GM12878 (cell line): ENCODE results near the gene MGAT3. TPM values are rescaled to one million over a fixed set of nuclear protein-coding genes. Genes with fewer than 3 reads are reported as not detected.

ENCODE experiments used
- ASH2L ChIP-seq: fragments of 300-600, 200-600 bp; sonication (generic); IDR thresholded peaks from 2 replicates; pipeline ENCODE4 v1.6.1; 2017; ENCODE audit warnings: low read depth, mild to moderate bottlenecking, borderline replicate concordance
- ATF3 ChIP-seq: IDR thresholded peaks from 2 replicates; pipeline ENCODE4 v1.6.1; 2011; ENCODE audit warnings: low read depth, mild to moderate bottlenecking, low read length, moderate library complexity, borderline replicate concordance; ENCODE audit errors: extremely low read depth
- ATF7 ChIP-seq: fragments of 450-650 bp; IDR thresholded peaks from 2 replicates; pipeline ENCODE4 v1.6.1; 2016; ENCODE audit warnings: low read depth, mild to moderate bottlenecking
- BCLAF1 ChIP-seq: fragments of 450-650 bp; IDR thresholded peaks from 2 replicates; pipeline ENCODE4 v1.6.1; 2017; ENCODE audit warnings: antibody characterized with exemption, mild to moderate bottlenecking, moderate library complexity
- CHD1 ChIP-seq: IDR thresholded peaks from 2 replicates; pipeline ENCODE4 v1.6.1; 2012; ENCODE audit warnings: low read depth, low read length, improper control_type of control experiment
- CHD4 ChIP-seq: fragments of 200-600 bp; sonication (generic); IDR thresholded peaks from 2 replicates; pipeline ENCODE4 v1.6.1; 2016; ENCODE audit warnings: mild to moderate bottlenecking
- EED ChIP-seq: sonication (generic); IDR thresholded peaks from 2 replicates; pipeline ENCODE4 v1.6.1; 2016; ENCODE audit warnings: antibody characterized with exemption, low read depth
- ETV6 ChIP-seq, 2 experiments: fragments of 450-650 bp in 1 of 2; IDR thresholded peaks in 1 of 2; conservative IDR thresholded peaks in 1 of 2; 2 replicates each; pipeline ENCODE4 v1.6.1; 2014; ENCODE audit warnings: antibody characterized with exemption in 1 of 2, borderline replicate concordance in 1 of 2, low read depth in 1 of 2, mild to moderate bottlenecking in 1 of 2, moderate library complexity in 1 of 2
- FOS ChIP-seq: IDR thresholded peaks from 3 replicates; pipeline ENCODE4 v1.6.1; 2011; ENCODE audit warnings: borderline replicate concordance; ENCODE audit not compliant: insufficient read length; ENCODE audit errors: extremely low read depth
- KAT2A ChIP-seq: conservative IDR thresholded peaks from 2 replicates; pipeline ENCODE4 v1.6.1; 2011; ENCODE audit warnings: low read depth, low read length; ENCODE audit not compliant: control insufficient read depth
- MYB ChIP-seq: fragments of 150-350 bp; IDR thresholded peaks from 2 replicates; pipeline ENCODE4 v1.6.1; 2014; ENCODE audit warnings: mild to moderate bottlenecking, low read depth, low read length, borderline replicate concordance
- NFYA ChIP-seq: IDR thresholded peaks from 2 replicates; pipeline ENCODE4 v1.6.1; 2011; ENCODE audit warnings: low read depth, mild to moderate bottlenecking, low read length, improper control_type of control experiment, borderline replicate concordance
- PBX3 ChIP-seq: IDR thresholded peaks from 2 replicates; pipeline ENCODE4 v1.6.1; 2011; ENCODE audit warnings: mild to moderate bottlenecking, low read depth, low read length, moderate library complexity; ENCODE audit not compliant: insufficient replicate concordance
- RAD21 ChIP-seq: IDR thresholded peaks from 2 replicates; pipeline ENCODE4 v1.6.1; 2011; ENCODE audit warnings: mild to moderate bottlenecking, low read depth, low read length, moderate library complexity; ENCODE audit not compliant: insufficient read depth
- REST ChIP-seq: IDR thresholded peaks from 2 replicates; pipeline ENCODE4 v1.6.1; 2012; ENCODE audit warnings: mild to moderate bottlenecking, low read depth, low read length
- RFX5 ChIP-seq: IDR thresholded peaks from 2 replicates; pipeline ENCODE4 v1.6.1; 2011; ENCODE audit warnings: low read depth, low read length, improper control_type of control experiment
- SP1 ChIP-seq: IDR thresholded peaks from one replicate; pipeline ENCODE4 v1.6.1; 2011; ENCODE audit warnings: low read depth, low read length
- SREBF2 ChIP-seq: IDR thresholded peaks from 2 replicates; pipeline ENCODE4 v1.6.1; 2012; ENCODE audit warnings: mild to moderate bottlenecking, low read length
- TCF7 ChIP-seq: IDR thresholded peaks from 2 replicates; pipeline ENCODE4 v1.6.1; 2014; ENCODE audit warnings: antibody characterized with exemption, borderline replicate concordance
- YBX1 ChIP-seq: fragments of 450-650 bp; IDR thresholded peaks from 2 replicates; pipeline ENCODE4 v1.6.1; 2016; ENCODE audit warnings: antibody characterized with exemption
- polyA plus RNA-seq, 11 experiments: library from polyadenylated mRNA; depleted of rRNA in 4 of 11; unstranded in 6 of 11; stranded (reverse) in 5 of 11; fragments of >200 nt; fragmentation: Nextera tagmentation in 4 of 11; fragmentation: Illumina TruSeq in 1 of 11; extraction: Ambion mirVana in 4 of 11; extraction: Trizol in 1 of 11; gene quantifications; 1 replicate in 1 of 11; 2 replicates in 10 of 11; pipeline versions ENCODE4 v1.2.1 to v1.2.3, GENCODE V29; 2011 to 2016; ENCODE audit warnings: inconsistent platforms in 2 of 11, missing spikeins in 2 of 11, low read depth in 1 of 11
- total RNA-seq, 4 experiments: library from RNA; depleted of rRNA in 3 of 4; stranded (reverse); fragments of >200 nt in 3 of 4; fragmentation: Illumina TruSeq in 1 of 4; extraction: Trizol in 1 of 4; gene quantifications; 2 replicates each; pipeline versions ENCODE4 v1.2.1 to v1.2.3, GENCODE V29; 2013 to 2021

The MGAT3 gene
- total and polyA plus RNA-seq, 10 of the 15 experiments (the other 5 are each of a cell fraction or from before 2014, with no cell fraction given): 0.32 to 40.2 (median 11.9) TPM

GRCh38 chr22:39532215-39533073 is 75.6 kb downstream of the MGAT3 start, which contains the start of gene RPS19BP1 (continued):
- TF ChIP-seq ASH2L (no peak), ATF7 (0 out of 2 replicates have a peak, but pooled peaks have one; percentile 21), PBX3 (peak; percentile 93), SREBF2 (no peak), CHD4 (no peak), RAD21 (no peak), KAT2A (no peak), SP1 (peak; percentile 80), RFX5 (no peak), REST (no peak), ATF3 (no peak), BCLAF1 (no peak), TCF7 (no peak), ETV6 (conservative IDR thresholded peaks at IDR 0.05 in 1 of 2, IDR thresholded peaks at IDR 0.05 in 1 of 2; ENCODE audit: borderline replicate concordance in 1 of 2, low read depth in 1 of 2) (peak in 1 of 2 experiments; percentile 76; a peak in 2 of 4 replicates), MYB (no peak), NFYA (peak; percentile 13; the same call in 1 of the 2 replicates), CHD1 (no peak), YBX1 (no peak), FOS (no peak), EED (no peak)
